Suprapubic skin (tissue), 4 donors: Measurements from ENCODE around the gene CYP2U1. TPM values are rescaled to one million over a fixed set of nuclear protein-coding genes. Genes with fewer than 3 reads are reported as not detected.

Experiments used
- DNase-seq, 2 donors: peaks; one replicate each; pipeline ENCODE4 v3.0.0-alpha.2; 2019; ENCODE audit warnings: low spot score in 2 of 2
- H3K27ac ChIP-seq: fragments of 200-600 bp; sonication (generic); one replicate; pipeline ENCODE4 v1.5.1; 2019
- H3K27me3 ChIP-seq: fragments of 200-600 bp; sonication (generic); one replicate; pipeline ENCODE4 v1.5.1; 2019
- H3K36me3 ChIP-seq: fragments of 200-600 bp; sonication (generic); one replicate; pipeline ENCODE4 v1.5.1; 2019
- H3K4me1 ChIP-seq: fragments of 200-600 bp; sonication (generic); one replicate; pipeline ENCODE4 v1.5.1; 2019
- H3K4me3 ChIP-seq: fragments of 200-600 bp; sonication (generic); one replicate; pipeline ENCODE4 v1.5.1; 2019; ENCODE audit warnings: mild to moderate bottlenecking
- H3K9me3 ChIP-seq: fragments of 200-600 bp; sonication (generic); one replicate; pipeline ENCODE4 v1.5.1; 2019
- CTCF ChIP-seq, 2 donors: fragments of 200-600 bp in 1 of 2; fragments of 450-650 bp in 1 of 2; sonication (generic) in 1 of 2; IDR thresholded peaks; one replicate each; pipeline ENCODE4 v1.5.1; 2016 to 2019; ENCODE audit warnings: antibody characterized with exemption in 2 of 2, mild to moderate bottlenecking in 1 of 2, moderate library complexity in 1 of 2
- EP300 ChIP-seq: sonication (generic); formaldehyde crosslinking; IDR thresholded peaks from one replicate; pipeline ENCODE4 v1.6.1; 2017; ENCODE audit warnings: antibody characterized with exemption
- POLR2A ChIP-seq, 2 donors: fragments of 450-650 bp; IDR thresholded peaks; one replicate each; pipeline ENCODE4 v1.6.1; 2017; ENCODE audit warnings: antibody characterized with exemption in 2 of 2, mild to moderate bottlenecking in 2 of 2, moderate library complexity in 2 of 2
- POLR2AphosphoS5 ChIP-seq, 3 donors: sonication (generic); formaldehyde crosslinking; IDR thresholded peaks; one replicate each; pipeline ENCODE4 v1.6.1; 2017; ENCODE audit warnings: antibody characterized with exemption in 3 of 3
- WGBS: methylation state at CpG from one replicate; pipeline ENCODE4 v1.1.5; 2018; 5-methylcytosine and 5-hydroxymethylcytosine counted together
- total RNA-seq, 4 donors: library from RNA; depleted of rRNA; stranded (reverse); fragments of >200 nt; gene quantifications; one replicate each; pipeline ENCODE4 v1.1.0, GENCODE V29; 2016

Gene CYP2U1
- total RNA-seq, 4 donors from 2014 or later = 3.3 to 8.7 (median 4.4) TPM

GRCh38 chr4:107994894-107995293 lies 63.5 kb downstream of the CYP2U1 start:
- peaks cover 45% of the 10 kb centered on the region for H3K4me1 ChIP-seq
- H3K36me3 ChIP-seq = no peaks in the 10 kb centered on the region
- no peaks in the 10 kb centered on the region for H3K27me3 ChIP-seq
- no peak overlapping the region for H3K27ac ChIP-seq
- TF ChIP-seq POLR2AphosphoS5 (IDR thresholded peaks at IDR 0.05) (no peak), CTCF (IDR thresholded peaks at IDR 0.05) (no peak), EP300 (no peak), POLR2A (IDR thresholded peaks at IDR 0.05) (no peak)
- no peak overlapping the region for H3K4me3 ChIP-seq
- DNase-seq = no peak
- H3K9me3 ChIP-seq = no peaks in the 10 kb centered on the region

- no peak overlapping the region for H3K4me3 ChIP-seq
Measured at GRCh38 chr4:107996949-107997788, 65.8 kb downstream of the CYP2U1 start.

GRCh38 chr4:107997794-107998193 lies 66.4 kb downstream of the CYP2U1 start:
- Histone ChIP-seq H3K27ac (peak overlapping the region; percentile 62), H3K27me3 (no peaks in the 10 kb centered on the region)

More at GRCh38 chr4:107996949-107997788, 65.8 kb downstream of the CYP2U1 start:
- WGBS = 64% methylated on average over 5 of the region's 5 CpGs
- peaks cover 30% of the 10 kb centered on the region for H3K4me1 ChIP-seq
- TF ChIP-seq POLR2AphosphoS5 (IDR thresholded peaks at IDR 0.05) (no peak), EP300 (no peak), CTCF (IDR thresholded peaks at IDR 0.05) (no peak), POLR2A (IDR thresholded peaks at IDR 0.05) (no peak)
- no peaks in the 10 kb centered on the region for H3K27me3 ChIP-seq
- H3K27ac ChIP-seq = peak overlapping the region; percentile 62
- H3K36me3 ChIP-seq = no peaks in the 10 kb centered on the region
- no peak for DNase-seq
- no peaks in the 10 kb centered on the region for H3K9me3 ChIP-seq

GRCh38 chr4:107999932-108000539 lies 68.7 kb downstream of the CYP2U1 start:
- 77% methylated on average over 2 of the region's 2 CpGs for WGBS
- Histone ChIP-seq H3K27ac (no peak overlapping the region), H3K4me1 (peaks cover 18% of the 10 kb centered on the region), H3K4me3 (no peak overlapping the region), H3K36me3 (no peaks in the 10 kb centered on the region), H3K9me3 (no peaks in the 10 kb centered on the region), H3K27me3 (no peaks in the 10 kb centered on the region)
- TF ChIP-seq CTCF (IDR thresholded peaks at IDR 0.05) = no peak
- TF ChIP-seq POLR2A (IDR thresholded peaks at IDR 0.05) = no peak
- no peak for TF ChIP-seq EP300
- TF ChIP-seq POLR2AphosphoS5 (IDR thresholded peaks at IDR 0.05) = no peak
- no peak for DNase-seq

More at GRCh38 chr4:107997794-107998193, 66.4 kb downstream of the CYP2U1 start:
- Histone ChIP-seq H3K4me1 (peaks cover 23% of the 10 kb centered on the region), H3K36me3 (no peaks in the 10 kb centered on the region), H3K9me3 (no peaks in the 10 kb centered on the region), H3K4me3 (no peak overlapping the region)
- 79% methylated on average over 2 of the region's 2 CpGs for WGBS
- no peak for DNase-seq
- TF ChIP-seq POLR2AphosphoS5 (IDR thresholded peaks at IDR 0.05) = no peak
- TF ChIP-seq CTCF (IDR thresholded peaks at IDR 0.05) = no peak
- TF ChIP-seq EP300 = no peak
- no peak for TF ChIP-seq POLR2A (IDR thresholded peaks at IDR 0.05)

GRCh38 chr4:108001540-108002135 lies 70.3 kb downstream of the CYP2U1 start:
- no peak for DNase-seq
- no peak overlapping the region for H3K27ac ChIP-seq
- 89% methylated on average over 3 of the region's 3 CpGs for WGBS
- no peaks in the 10 kb centered on the region for H3K27me3 ChIP-seq
- no peak overlapping the region for H3K4me3 ChIP-seq
- peaks cover 18% of the 10 kb centered on the region for H3K4me1 ChIP-seq
- TF ChIP-seq POLR2AphosphoS5 (IDR thresholded peaks at IDR 0.05) (no peak), POLR2A (IDR thresholded peaks at IDR 0.05) (no peak), CTCF (IDR thresholded peaks at IDR 0.05) (no peak), EP300 (no peak)
- no peaks in the 10 kb centered on the region for H3K36me3 ChIP-seq
- H3K9me3 ChIP-seq = no peaks in the 10 kb centered on the region
